Measurements from ENCODE around the gene RGS12. TPM values are rescaled to one million over a fixed set of nuclear protein-coding genes. Genes with fewer than 3 reads are reported as not detected.
A peak's percentile ranks its signal among the peaks of the same experiment; 100 is the strongest.

RGS12 gene
- total RNA-seq, 5 donors from 2014 or later (not counting 1 experiment from before 2014, with no cell fraction given): 6.4 to 15.3 (median 10.5) TPM

DNA sequence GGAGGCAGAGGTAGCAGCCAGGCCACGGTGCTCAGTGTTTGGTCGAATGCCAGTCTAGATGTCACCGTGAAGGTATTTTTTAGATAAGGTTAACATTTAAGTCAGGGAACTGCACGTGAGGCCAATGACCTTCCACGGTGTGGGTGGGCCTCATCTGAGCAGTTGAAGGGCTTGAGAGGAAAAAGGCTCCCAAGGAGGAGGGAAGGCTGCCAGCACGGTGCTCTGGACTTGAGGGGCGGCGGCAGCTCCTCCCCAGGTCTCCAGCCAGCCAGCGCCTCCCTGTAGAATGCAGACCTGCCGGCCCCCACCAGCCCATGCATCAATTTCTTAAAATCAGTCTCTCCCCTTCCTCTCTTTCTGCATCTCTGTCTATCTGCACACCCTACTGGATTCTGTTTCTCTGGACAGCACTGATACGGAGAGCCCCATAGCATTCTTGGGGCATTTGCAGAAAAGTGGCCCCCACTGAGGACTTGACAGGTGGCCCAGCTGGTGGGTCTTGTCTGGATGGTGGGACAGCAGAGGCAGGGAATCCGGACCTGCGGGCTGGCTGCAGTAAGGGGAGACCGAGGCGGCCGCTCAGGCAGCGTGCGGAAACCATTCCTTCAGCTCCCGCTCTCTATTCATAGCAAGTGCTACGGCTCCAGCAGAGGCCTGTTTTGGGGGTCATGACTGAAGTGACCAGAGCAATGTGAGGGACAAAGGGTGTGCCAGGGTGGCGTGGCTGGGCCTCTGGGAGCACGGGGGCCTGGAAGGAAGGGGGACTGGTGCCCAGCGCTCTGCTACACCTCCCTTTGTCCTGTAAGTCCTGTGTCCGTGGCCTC is 7.9 kb upstream of the RGS12 start:
- H3K27me3 Mint-ChIP-seq: peaks cover 13 to 30% of the 10 kb centered on the region in 2 donors
- Histone ChIP-seq H3K9me3 (no peaks in the 10 kb centered on the region), H3K4me3 (ENCODE audit: control insufficient read depth in 1 of 2, extremely low read depth in 1 of 2, low read length in 1 of 2) (no peak overlapping the region), H3K27ac (ENCODE audit: low read length) (no peak overlapping the region), H3K27me3 (replicated peaks in 1 of 2; ENCODE audit: control insufficient read depth in 2 of 2, extremely low read depth in 1 of 2, insufficient read depth in 2 of 2, low read length in 1 of 2) (peaks cover 0 to 60% of the 10 kb centered on the region in 2 experiments), H3K36me3 (ENCODE audit: control insufficient read depth in 2 of 2, extremely low read depth in 1 of 2, insufficient read depth in 1 of 2, low read length in 1 of 2) (no peaks in the 10 kb centered on the region), H3K4me1 (ENCODE audit: control insufficient read depth in 1 of 2, extremely low read depth in 1 of 2, insufficient read depth in 2 of 2, low read length in 2 of 2) (peaks cover 0 to 8% of the 10 kb centered on the region in 2 experiments)
- CTCF ChIA-PET: interaction anchor here in 1 of 2 donors (0.7 kb wide), 1 partner anchor 1146 kb away, joined by 4 read pairs; no protein-coding TSS in a partner anchor
- H3K4me1 Mint-ChIP-seq: peaks cover 0 to 6% (median 3%) of the 10 kb centered on the region in 3 donors
- WGBS (ENCODE audit: insufficient coverage): 87% methylated on average over 17 of the region's 24 CpGs
- no peak overlapping the region for H3K4me3 Mint-ChIP-seq
- ATAC-seq (replicated peaks in 1 of 4) (no peak), DNase-seq (peak in 1 of 35 experiments; percentile 10)
- H3K27ac Mint-ChIP-seq: no peak overlapping the region
- POLR2A ChIA-PET: interaction anchor here in 1 of 2 donors (0.6 kb wide), 1 partner anchor 241 kb away, joined by 5 read pairs; no protein-coding TSS in a partner anchor
- H3K9me3 Mint-ChIP-seq: peaks cover 4 to 7% (median 5%) of the 10 kb centered on the region in 3 donors
- H3K36me3 Mint-ChIP-seq: no peaks in the 10 kb centered on the region

DNA sequence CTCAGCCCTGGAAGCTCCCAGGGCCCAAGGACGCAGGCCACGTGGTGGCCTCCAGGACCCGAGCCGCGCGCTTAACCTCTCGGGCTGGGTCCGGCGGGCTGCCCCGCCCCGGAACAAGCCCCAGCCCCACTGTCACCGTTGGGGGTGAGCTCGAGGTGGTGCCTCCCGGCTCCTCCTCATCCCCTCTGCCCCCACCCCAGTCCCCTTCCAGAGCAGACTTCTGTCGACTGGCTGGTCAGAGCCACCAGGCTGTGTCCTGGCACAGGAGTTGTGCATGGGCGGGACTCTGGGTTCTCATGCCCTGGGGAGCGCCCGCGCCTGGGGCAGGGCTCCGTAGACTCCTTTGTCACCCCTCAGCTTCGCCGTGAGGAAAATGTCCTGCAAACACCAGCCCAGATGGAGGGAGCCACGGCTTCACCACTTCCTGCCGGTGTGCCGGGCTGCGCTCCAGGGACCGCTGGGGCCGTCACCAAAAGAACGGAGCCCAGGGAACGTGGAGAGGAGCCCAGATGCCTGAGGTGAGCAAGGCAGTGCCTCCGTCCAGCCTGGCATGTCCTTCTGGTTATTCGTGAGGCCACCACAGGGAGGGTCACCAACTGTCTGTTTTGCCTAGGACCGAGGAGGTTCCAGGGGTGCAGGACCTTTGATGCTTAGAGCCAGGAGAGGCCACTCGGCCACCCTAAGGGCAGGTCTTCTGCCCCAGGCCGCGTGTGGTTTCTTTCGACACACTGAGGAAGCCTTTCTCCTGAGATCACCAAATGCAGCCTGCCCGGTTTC is 7.1 kb upstream of the RGS12 start:
- peak in 1 of 4 experiments; percentile 22 for ATAC-seq (replicated peaks in 1 of 4)
- Histone ChIP-seq H3K27me3 (replicated peaks in 1 of 2; ENCODE audit: control insufficient read depth in 2 of 2, extremely low read depth in 1 of 2, insufficient read depth in 2 of 2, low read length in 1 of 2) (peaks cover 0 to 60% of the 10 kb centered on the region in 2 experiments), H3K36me3 (ENCODE audit: control insufficient read depth in 2 of 2, extremely low read depth in 1 of 2, insufficient read depth in 1 of 2, low read length in 1 of 2) (no peaks in the 10 kb centered on the region), H3K4me1 (ENCODE audit: control insufficient read depth in 1 of 2, extremely low read depth in 1 of 2, insufficient read depth in 2 of 2, low read length in 2 of 2) (peaks cover 0 to 8% of the 10 kb centered on the region in 2 experiments), H3K4me3 (ENCODE audit: control insufficient read depth in 1 of 2, extremely low read depth in 1 of 2, low read length in 1 of 2) (no peak overlapping the region), H3K9me3 (no peaks in the 10 kb centered on the region), H3K27ac (ENCODE audit: low read length) (no peak overlapping the region)
- WGBS (ENCODE audit: insufficient coverage): 33% methylated on average over 21 of the region's 38 CpGs
- ChIA-PET CTCF (no interaction called here), POLR2A (no interaction called here)
- DNase-seq: peak in 2 of 35 experiments; percentile 23 to 50
- Mint-ChIP-seq H3K9me3 (peaks cover 4 to 7% (median 5%) of the 10 kb centered on the region in 3 donors), H3K27ac (no peak overlapping the region), H3K36me3 (no peaks in the 10 kb centered on the region), H3K4me1 (peaks cover 0 to 8% (median 6%) of the 10 kb centered on the region in 3 donors), H3K27me3 (peaks cover 18 to 29% of the 10 kb centered on the region in 2 donors), H3K4me3 (no peak overlapping the region)

DNA sequence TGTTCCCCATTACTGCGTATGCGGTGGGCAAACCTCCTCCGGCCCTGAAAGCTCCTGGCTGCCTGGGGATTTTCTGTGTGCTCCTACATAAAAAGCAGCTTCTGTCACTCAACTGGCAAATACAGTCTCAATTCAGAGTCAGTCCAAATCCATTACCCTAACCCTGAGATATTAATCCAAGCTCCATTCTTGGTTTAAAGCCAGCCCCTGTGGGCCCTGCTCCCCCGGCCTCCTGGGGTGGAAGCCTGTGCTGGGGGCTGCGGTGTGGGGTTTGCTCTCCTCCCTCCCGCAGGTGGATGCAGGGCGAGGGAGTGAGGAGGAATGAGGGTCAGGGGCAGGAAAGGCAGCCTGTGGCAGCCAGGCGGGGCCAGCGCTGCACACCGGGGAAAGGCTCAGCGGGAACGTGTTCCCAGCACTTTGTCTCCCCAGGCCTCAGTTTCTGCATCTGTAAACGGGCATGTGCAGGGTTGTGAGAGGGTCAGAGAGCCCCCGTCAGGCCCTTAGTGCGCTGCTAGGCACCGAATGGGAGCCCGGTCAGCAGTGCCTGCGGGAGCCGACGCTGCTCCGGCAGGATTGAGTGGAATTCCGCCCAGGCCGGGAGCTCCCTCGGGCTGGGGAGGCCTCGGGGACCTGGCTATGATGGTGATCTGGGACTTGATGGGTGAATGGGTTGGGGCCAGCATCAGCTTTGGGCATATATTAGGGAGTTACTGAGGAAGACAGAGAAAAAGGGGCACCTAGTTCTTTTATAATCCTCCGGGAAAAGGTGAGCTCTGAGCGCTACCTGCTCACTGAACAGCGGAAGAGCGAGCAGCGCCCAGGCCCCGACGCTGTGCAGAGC is 6.3 kb upstream of the RGS12 start:
- Mint-ChIP-seq H3K9me3 (peaks cover 4 to 5% (median 5%) of the 10 kb centered on the region in 3 donors), H3K4me3 (no peak overlapping the region), H3K27me3 (peaks cover 18 to 30% of the 10 kb centered on the region in 2 donors), H3K4me1 (peaks cover 3 to 9% (median 8%) of the 10 kb centered on the region in 3 donors), H3K27ac (no peak overlapping the region), H3K36me3 (no peaks in the 10 kb centered on the region)
- H3K36me3 ChIP-seq (ENCODE audit: control insufficient read depth in 2 of 2, extremely low read depth in 1 of 2, insufficient read depth in 1 of 2, low read length in 1 of 2): no peaks in the 10 kb centered on the region
- ChIA-PET POLR2A (no interaction called here), CTCF (no interaction called here)
- H3K9me3 ChIP-seq: no peaks in the 10 kb centered on the region
- H3K4me1 ChIP-seq (ENCODE audit: control insufficient read depth in 1 of 2, extremely low read depth in 1 of 2, insufficient read depth in 2 of 2, low read length in 2 of 2): peaks cover 0 to 14% of the 10 kb centered on the region in 2 experiments
- ATAC-seq (replicated peaks in 1 of 4) (no peak), DNase-seq (peak in 1 of 35 experiments; percentile 13)
- H3K27ac ChIP-seq (ENCODE audit: low read length): no peak overlapping the region
- H3K27me3 ChIP-seq (replicated peaks in 1 of 2; ENCODE audit: control insufficient read depth in 2 of 2, extremely low read depth in 1 of 2, insufficient read depth in 2 of 2, low read length in 1 of 2): peaks cover 0 to 64% of the 10 kb centered on the region in 2 experiments
- 81% methylated on average over 29 of the region's 32 CpGs for WGBS (ENCODE audit: insufficient coverage)
- H3K4me3 ChIP-seq (ENCODE audit: control insufficient read depth in 1 of 2, extremely low read depth in 1 of 2, low read length in 1 of 2): no peak overlapping the region

DNA sequence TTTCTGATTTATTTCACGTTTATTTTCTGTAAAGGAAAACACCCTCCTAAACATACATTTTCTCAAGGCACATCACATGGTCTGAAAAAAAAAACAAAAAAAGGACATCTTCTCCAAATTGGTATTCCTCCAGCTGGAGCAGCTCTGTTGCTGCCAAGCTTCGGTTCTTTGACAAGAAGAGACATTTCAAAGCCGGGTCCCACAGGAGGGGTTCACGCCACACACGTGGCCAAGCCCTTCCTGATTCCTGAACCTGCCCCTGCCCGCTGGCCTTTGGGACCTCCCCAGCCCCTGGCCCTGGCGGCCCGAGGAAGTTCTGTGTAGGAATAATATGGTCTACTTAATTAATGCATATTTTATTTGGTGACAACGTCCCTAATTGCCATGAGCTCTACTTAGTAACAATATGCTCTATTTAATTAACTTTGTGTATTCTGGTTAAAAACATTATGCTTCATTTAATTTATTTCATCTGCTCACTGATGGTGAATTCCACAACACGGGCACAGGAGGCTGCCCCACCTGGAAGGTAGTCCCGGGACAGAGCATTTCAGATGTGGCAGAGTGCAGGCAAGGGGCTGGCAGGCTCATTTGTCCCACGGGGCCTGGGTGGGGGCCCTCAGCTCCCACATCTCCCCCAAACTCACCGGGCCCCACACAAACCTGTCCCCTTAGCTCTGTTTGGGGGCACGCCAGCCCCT is 5.4 kb upstream of the RGS12 start:
- Histone ChIP-seq H3K4me1 (ENCODE audit: control insufficient read depth in 1 of 2, extremely low read depth in 1 of 2, insufficient read depth in 2 of 2, low read length in 2 of 2) (peaks cover 5 to 21% of the 10 kb centered on the region in 2 experiments), H3K27me3 (replicated peaks in 1 of 2; ENCODE audit: control insufficient read depth in 2 of 2, extremely low read depth in 1 of 2, insufficient read depth in 2 of 2, low read length in 1 of 2) (peaks cover 0 to 69% of the 10 kb centered on the region in 2 experiments), H3K36me3 (ENCODE audit: control insufficient read depth in 2 of 2, extremely low read depth in 1 of 2, insufficient read depth in 1 of 2, low read length in 1 of 2) (no peaks in the 10 kb centered on the region), H3K27ac (ENCODE audit: low read length) (no peak overlapping the region), H3K4me3 (ENCODE audit: control insufficient read depth in 1 of 2, extremely low read depth in 1 of 2, low read length in 1 of 2) (no peak overlapping the region), H3K9me3 (no peaks in the 10 kb centered on the region)
- ChIA-PET CTCF (no interaction called here), POLR2A (no interaction called here)
- Mint-ChIP-seq H3K9me3 (no peaks in the 10 kb centered on the region), H3K27ac (no peak overlapping the region), H3K27me3 (peaks cover 18 to 32% of the 10 kb centered on the region in 2 donors), H3K4me3 (no peak overlapping the region), H3K36me3 (no peaks in the 10 kb centered on the region), H3K4me1 (peaks cover 7 to 14% (median 12%) of the 10 kb centered on the region in 3 donors)
- WGBS (ENCODE audit: insufficient coverage): 82% methylated on average over 11 of the region's 14 CpGs
- DNase-seq (no peak), ATAC-seq (replicated peaks in 1 of 4) (no peak)

DNA sequence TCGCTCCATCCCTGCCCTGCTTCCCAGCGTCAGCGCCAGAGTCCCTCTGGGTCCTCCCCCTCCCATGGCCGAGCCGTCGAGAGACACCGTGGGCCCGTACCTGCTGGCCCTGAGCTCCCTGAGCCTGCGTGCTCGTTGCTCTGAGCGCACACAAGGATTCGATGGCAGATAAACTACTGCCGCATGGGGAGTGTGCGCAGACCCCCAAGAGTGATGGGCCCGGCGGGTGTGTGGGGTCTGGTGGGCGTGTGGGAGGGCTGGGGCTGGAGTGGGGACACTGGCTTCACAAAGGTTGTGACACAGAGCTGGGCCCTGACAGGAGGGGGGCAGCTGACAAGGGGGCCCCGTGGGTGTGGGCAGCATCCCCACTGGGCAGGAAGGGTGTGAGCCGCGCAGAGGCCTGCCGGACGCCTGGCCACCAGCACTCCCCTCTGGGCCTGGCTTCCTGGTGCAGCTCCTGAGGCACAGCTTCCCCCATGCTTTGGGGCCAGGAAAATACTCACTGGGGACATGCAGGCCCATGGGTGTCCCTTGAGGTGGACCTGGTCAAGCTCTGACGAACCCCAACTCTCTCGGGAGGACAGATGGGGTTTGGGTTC is 4.8 kb upstream of the RGS12 start:
- H3K4me1 ChIP-seq (ENCODE audit: control insufficient read depth in 1 of 2, extremely low read depth in 1 of 2, insufficient read depth in 2 of 2, low read length in 2 of 2): peaks cover 5 to 23% of the 10 kb centered on the region in 2 experiments
- Mint-ChIP-seq H3K4me3 (no peak overlapping the region), H3K9me3 (no peaks in the 10 kb centered on the region), H3K4me1 (peaks cover 7 to 14% (median 12%) of the 10 kb centered on the region in 3 donors), H3K27me3 (peaks cover 18 to 32% of the 10 kb centered on the region in 2 donors), H3K27ac (no peak overlapping the region), H3K36me3 (no peaks in the 10 kb centered on the region)
- H3K36me3 ChIP-seq (ENCODE audit: control insufficient read depth in 2 of 2, extremely low read depth in 1 of 2, insufficient read depth in 1 of 2, low read length in 1 of 2): no peaks in the 10 kb centered on the region
- POLR2A ChIA-PET: no interaction called here
- ATAC-seq (replicated peaks in 1 of 4): no peak
- peaks cover 0 to 69% of the 10 kb centered on the region in 2 experiments for H3K27me3 ChIP-seq (replicated peaks in 1 of 2; ENCODE audit: control insufficient read depth in 2 of 2, extremely low read depth in 1 of 2, insufficient read depth in 2 of 2, low read length in 1 of 2)
- no peaks in the 10 kb centered on the region for H3K9me3 ChIP-seq
- peak in 1 of 35 experiments; percentile 20 for DNase-seq
- WGBS (ENCODE audit: insufficient coverage): 90% methylated on average over 13 of the region's 24 CpGs
- no peak overlapping the region for H3K27ac ChIP-seq (ENCODE audit: low read length)
- H3K4me3 ChIP-seq (ENCODE audit: control insufficient read depth in 1 of 2, extremely low read depth in 1 of 2, low read length in 1 of 2): no peak overlapping the region
- CTCF ChIA-PET: no interaction called here
